Lower lobe of right lung (tissue), 2 donors: ENCODE results near the gene PGAM5. TPM values are rescaled to one million over a fixed set of nuclear protein-coding genes. Genes with fewer than 3 reads are reported as not detected.

Source experiments
- ATAC-seq, 2 donors: fragments of 200-7000 bp; cut with Tn5 transposase; one replicate each; pipeline ENCODE4 v1.9.1; 2020 to 2022; ENCODE audit warnings: mild to moderate bottlenecking in 2 of 2, moderate library complexity in 2 of 2
- DNase-seq: peaks from one replicate; pipeline ENCODE4 v3.0.0-alpha.2; 2020
- H3K27ac ChIP-seq: fragments of 200-600 bp; one replicate; pipeline ENCODE4 v1.8.0; 2022
- H3K27me3 ChIP-seq: fragments of 200-600 bp; one replicate; pipeline ENCODE4 v1.8.0; 2022; ENCODE audit warnings: low read depth
- H3K36me3 ChIP-seq: fragments of 200-600 bp; one replicate; pipeline ENCODE4 v1.8.0; 2022; ENCODE audit warnings: mild to moderate bottlenecking
- H3K4me1 ChIP-seq: fragments of 200-600 bp; one replicate; pipeline ENCODE4 v1.8.0; 2022
- H3K4me3 ChIP-seq: fragments of 200-600 bp; one replicate; pipeline ENCODE4 v1.8.0; 2022; ENCODE audit warnings: mild to moderate bottlenecking
- H3K9me3 ChIP-seq: fragments of 200-600 bp; one replicate; pipeline ENCODE4 v1.8.0; 2022
- intact Hi-C: fragments of 100-400 bp; cut with DNase I; formaldehyde crosslinking; loops from one replicate; pipeline ENCODE4 v1.11.0; 2022
- total RNA-seq: library from RNA; stranded (reverse); fragmentation: NEBNext Ultra II Directional; extraction: Animal tissue kit (Norgen Biotek cat#: 25700); gene quantifications from one replicate; pipeline ENCODE4 v1.2.1, GENCODE V29; 2021
- TF ChIP-seq, protein P1 (sequence below): fragments of 200-600 bp; IDR thresholded peaks from one replicate; pipeline ENCODE4 v1.8.0; 2022; ENCODE audit warnings: antibody characterized with exemption, mild to moderate bottlenecking
- donor health status: DM: no; HTN: yes; CAD: no; lungs with severe emphysema.

The PGAM5 gene
- total RNA-seq, 1 donor from 2014 or later, result 21.7 TPM

DNA sequence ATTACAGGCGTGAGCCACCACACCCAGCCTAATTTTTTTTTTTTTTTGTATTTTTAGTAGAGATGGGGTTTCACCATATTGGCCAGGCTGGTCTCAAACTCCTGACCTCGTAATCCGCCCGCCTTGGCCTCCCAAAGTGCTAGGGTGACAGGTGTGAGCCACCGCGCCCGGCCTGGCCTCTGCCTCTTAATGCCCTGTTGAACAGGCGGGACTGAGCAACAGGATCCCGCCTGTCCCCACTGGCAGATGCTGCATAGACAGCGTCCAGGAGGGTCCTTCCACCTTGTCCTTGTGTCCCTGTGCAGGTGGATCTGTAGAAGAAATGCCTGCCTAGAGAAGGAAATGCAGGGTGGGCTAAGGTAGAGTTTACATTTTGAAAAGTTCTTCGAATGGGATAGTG is 5.7 kb downstream of the PGAM5 start:
- TF ChIP-seq, protein P1, sequence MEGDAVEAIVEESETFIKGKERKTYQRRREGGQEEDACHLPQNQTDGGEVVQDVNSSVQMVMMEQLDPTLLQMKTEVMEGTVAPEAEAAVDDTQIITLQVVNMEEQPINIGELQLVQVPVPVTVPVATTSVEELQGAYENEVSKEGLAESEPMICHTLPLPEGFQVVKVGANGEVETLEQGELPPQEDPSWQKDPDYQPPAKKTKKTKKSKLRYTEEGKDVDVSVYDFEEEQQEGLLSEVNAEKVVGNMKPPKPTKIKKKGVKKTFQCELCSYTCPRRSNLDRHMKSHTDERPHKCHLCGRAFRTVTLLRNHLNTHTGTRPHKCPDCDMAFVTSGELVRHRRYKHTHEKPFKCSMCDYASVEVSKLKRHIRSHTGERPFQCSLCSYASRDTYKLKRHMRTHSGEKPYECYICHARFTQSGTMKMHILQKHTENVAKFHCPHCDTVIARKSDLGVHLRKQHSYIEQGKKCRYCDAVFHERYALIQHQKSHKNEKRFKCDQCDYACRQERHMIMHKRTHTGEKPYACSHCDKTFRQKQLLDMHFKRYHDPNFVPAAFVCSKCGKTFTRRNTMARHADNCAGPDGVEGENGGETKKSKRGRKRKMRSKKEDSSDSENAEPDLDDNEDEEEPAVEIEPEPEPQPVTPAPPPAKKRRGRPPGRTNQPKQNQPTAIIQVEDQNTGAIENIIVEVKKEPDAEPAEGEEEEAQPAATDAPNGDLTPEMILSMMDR, result no peak
- no peak for DNase-seq
- intact Hi-C loops, result no loop called here
- no peaks in the 10 kb centered on the region for H3K27me3 ChIP-seq
- no peak for ATAC-seq
- no peak overlapping the region for H3K4me3 ChIP-seq
- peaks cover 62% of the 10 kb centered on the region for H3K36me3 ChIP-seq
- H3K27ac ChIP-seq, result no peak overlapping the region
- H3K4me1 ChIP-seq, result peaks cover 15% of the 10 kb centered on the region
- no peaks in the 10 kb centered on the region for H3K9me3 ChIP-seq

DNA sequence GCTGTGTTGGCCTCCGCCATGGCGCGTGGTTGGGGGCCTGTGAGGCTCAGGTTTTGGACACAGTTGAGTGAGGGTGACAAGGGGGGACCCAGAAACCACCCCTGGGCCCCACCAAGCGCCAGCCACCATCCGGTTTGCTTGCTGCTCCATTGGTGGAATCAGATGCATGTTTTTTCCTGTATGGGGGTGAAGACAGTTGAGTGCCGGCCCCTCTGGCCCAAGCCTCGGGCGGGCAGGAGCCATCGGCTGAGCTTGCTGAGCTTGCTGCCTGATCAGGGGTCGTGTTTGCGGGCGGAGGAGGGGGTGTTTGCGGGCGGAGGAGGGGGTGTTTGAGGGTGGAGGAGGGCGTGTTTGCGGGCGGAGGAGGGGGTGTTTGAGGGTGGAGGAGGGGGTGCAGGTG is 6.4 kb downstream of the PGAM5 start:
- H3K36me3 ChIP-seq, result peaks cover 69% of the 10 kb centered on the region
- no peak overlapping the region for H3K27ac ChIP-seq
- TF ChIP-seq, protein P1, result no peak
- peaks cover 8% of the 10 kb centered on the region for H3K4me1 ChIP-seq
- DNase-seq (no peak), ATAC-seq (no peak)
- intact Hi-C loops, result no loop called here
- H3K9me3 ChIP-seq, result no peaks in the 10 kb centered on the region
- no peaks in the 10 kb centered on the region for H3K27me3 ChIP-seq
- no peak overlapping the region for H3K4me3 ChIP-seq

DNA sequence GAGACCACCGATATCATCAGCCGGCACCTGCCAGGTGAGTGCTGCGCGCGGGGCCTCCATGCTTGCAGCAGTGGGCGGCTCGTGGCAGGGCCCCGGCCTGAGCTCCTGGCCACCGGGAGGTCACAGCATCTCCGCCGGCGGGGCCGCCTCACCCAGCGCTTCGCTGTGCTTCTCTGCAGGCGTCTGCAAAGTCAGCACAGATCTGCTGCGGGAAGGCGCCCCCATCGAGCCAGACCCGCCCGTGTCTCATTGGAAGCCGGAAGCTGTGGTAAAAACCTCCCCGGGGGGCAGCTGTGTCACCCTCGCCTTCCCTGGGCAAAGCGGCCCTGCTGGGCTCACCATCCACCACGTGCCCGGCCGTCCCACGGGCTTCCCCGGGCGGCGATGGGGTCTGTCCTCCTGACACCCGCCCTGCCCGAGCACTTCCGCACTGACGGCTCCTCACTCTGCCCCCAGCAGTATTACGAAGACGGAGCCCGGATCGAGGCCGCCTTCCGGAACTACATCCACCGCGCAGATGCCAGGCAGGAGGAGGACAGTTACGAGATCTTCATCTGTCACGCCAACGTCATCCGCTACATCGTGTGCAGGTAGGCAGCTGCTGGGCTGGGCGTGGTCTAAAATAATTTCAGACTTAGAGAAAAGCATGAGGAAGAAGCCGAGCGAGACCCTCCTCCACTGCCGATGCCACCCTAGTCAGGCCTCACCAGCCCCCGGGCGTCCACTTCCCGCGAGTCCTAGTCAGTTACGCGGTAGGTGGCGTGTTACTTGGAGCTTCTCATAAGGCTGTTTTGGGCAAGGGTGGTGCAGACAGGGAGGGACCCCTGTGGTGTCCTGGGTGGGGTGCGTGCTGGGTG is 7.1 kb downstream of the PGAM5 start:
- Histone ChIP-seq H3K27ac (no peak overlapping the region), H3K9me3 (no peaks in the 10 kb centered on the region), H3K27me3 (no peaks in the 10 kb centered on the region), H3K4me3 (no peak overlapping the region), H3K4me1 (peaks cover 3% of the 10 kb centered on the region), H3K36me3 (peaks cover 75% of the 10 kb centered on the region)
- intact Hi-C loops, result no loop called here
- DNase-seq (no peak), ATAC-seq (peak in 1 of 2 donors; percentile 7)
- TF ChIP-seq, protein P1, result no peak

DNA sequence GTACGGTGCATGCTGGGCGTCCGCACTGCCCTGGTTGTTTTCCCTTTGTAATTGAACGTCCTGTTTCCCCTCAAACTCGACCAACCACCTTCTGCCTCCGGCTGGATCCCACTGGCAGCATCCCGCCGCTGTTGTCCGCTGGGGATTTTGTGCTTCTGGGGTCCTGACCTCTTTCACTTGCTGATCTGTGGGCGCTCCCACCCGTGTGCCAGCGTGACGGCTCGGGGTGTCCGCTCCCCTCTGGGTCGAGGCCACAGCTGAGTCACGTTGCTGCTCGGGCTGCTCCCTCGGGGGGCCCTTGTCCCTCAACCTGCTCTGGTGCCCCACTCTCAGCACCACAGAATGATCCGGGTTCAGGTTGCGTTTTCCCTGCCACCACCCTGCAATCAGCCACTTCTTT is 8.0 kb downstream of the PGAM5 start:
- no peak for DNase-seq
- Histone ChIP-seq H3K4me1 (no peaks in the 10 kb centered on the region), H3K4me3 (no peak overlapping the region), H3K36me3 (peaks cover 84% of the 10 kb centered on the region), H3K27me3 (no peaks in the 10 kb centered on the region), H3K9me3 (no peaks in the 10 kb centered on the region), H3K27ac (no peak overlapping the region)
- TF ChIP-seq, protein P1, result no peak
- no peak for ATAC-seq
- intact Hi-C loops, result no loop called here

DNA sequence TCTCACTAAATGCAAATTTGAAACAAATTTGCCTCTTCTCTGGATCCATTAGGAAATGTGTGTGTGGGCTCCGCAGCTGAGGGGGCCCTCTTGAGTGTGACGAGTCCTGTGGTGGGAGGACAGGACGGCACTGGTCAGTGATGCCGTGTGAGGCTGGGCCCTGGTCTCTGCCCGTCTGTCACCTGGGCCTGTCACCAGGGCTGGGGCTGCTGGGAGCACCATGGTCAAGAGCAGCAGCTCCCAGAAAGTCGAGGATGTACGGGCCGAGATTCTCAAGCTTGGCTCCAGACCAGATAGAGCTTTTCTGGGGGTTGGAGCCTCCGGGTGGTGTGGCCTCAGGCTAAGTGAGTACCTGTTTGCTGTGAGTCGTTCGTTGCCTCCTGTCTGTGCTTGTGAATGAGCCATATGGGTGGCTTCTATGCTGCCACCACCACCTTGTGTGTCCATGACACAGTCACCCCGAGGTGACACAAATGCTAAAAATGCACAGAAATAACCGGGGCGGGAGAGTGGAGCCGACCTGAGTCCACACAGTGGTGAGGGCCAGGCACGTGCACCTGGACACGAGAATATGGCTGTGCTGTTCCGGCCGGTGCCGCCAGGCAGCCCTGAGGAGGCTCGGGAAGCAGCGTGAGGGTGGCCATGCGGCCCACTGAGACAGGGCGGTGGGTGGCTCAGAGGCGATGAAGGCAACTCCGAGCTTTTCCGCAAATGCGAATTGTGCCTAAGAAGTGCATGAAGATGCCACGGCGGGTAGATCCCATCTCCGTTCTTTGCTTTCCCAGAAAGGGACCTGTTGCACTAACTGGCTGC is 8.7 kb downstream of the PGAM5 start:
- Histone ChIP-seq H3K4me3 (no peak overlapping the region), H3K9me3 (no peaks in the 10 kb centered on the region), H3K36me3 (peaks cover 91% of the 10 kb centered on the region), H3K27ac (no peak overlapping the region), H3K27me3 (no peaks in the 10 kb centered on the region), H3K4me1 (no peaks in the 10 kb centered on the region)
- TF ChIP-seq, protein P1, result no peak
- DNase-seq (no peak), ATAC-seq (no peak)
- intact Hi-C loops, result no loop called here
